Hepatocyte (in vitro differentiated cells): ENCODE measurements around the gene TPD52L2. TPM values are rescaled to one million over a fixed set of nuclear protein-coding genes. Genes with fewer than 3 reads are reported as not detected.

Experiments used
- DNase-seq: peaks from one replicate; pipeline ENCODE4 v3.0.0-alpha.2; 2016; ENCODE audit warnings: low spot score
- H2AFZ ChIP-seq: fragments of 200-600 bp; sonication (generic); 2 replicates; pipeline ENCODE4 v1.6.0; 2016; ENCODE audit warnings: antibody characterized with exemption, mild to moderate bottlenecking
- H3K27ac ChIP-seq: fragments of 200-600 bp; sonication (generic); 2 replicates; pipeline ENCODE4 v1.5.1; 2016; ENCODE audit warnings: mild to moderate bottlenecking
- H3K27me3 ChIP-seq: fragments of 200-600 bp; sonication (generic); 2 replicates; pipeline ENCODE4 v1.6.1; 2016
- H3K36me3 ChIP-seq: fragments of 200-600 bp; sonication (generic); replicated peaks from 2 replicates; pipeline ENCODE4 v1.5.1; 2016; ENCODE audit warnings: low read depth; ENCODE audit not compliant: insufficient read depth
- H3K4me1 ChIP-seq: fragments of 200-600 bp; sonication (generic); 2 replicates; pipeline ENCODE4 v1.5.1; 2016; ENCODE audit warnings: mild to moderate bottlenecking, moderate library complexity; ENCODE audit not compliant: insufficient read depth
- H3K4me2 ChIP-seq: fragments of 200-600 bp; sonication (generic); 2 replicates; pipeline ENCODE4 v1.6.0; 2016
- H3K4me3 ChIP-seq: fragments of 200-600 bp; sonication (generic); 2 replicates; pipeline ENCODE4 v1.5.1; 2016; ENCODE audit warnings: mild to moderate bottlenecking
- H3K79me2 ChIP-seq: fragments of 200-600 bp; sonication (generic); 2 replicates; pipeline ENCODE4 v1.6.0; 2017; ENCODE audit warnings: mild to moderate bottlenecking
- H3K9me2 ChIP-seq: fragments of 200-600 bp; sonication (generic); replicated peaks from 2 replicates; pipeline ENCODE4 v1.6.0; 2017; ENCODE audit warnings: mild to moderate bottlenecking; ENCODE audit not compliant: insufficient read depth
- H3K9me3 ChIP-seq: fragments of 200-600 bp; sonication (generic); 2 replicates; pipeline ENCODE4 v1.5.1; 2016; ENCODE audit warnings: low read depth, mild to moderate bottlenecking
- H4K20me1 ChIP-seq: fragments of 200-600 bp; sonication (generic); 2 replicates; pipeline ENCODE4 v1.6.0; 2016; ENCODE audit warnings: mild to moderate bottlenecking; ENCODE audit not compliant: insufficient read depth, poor library complexity, severe bottlenecking
- EZH2 ChIP-seq: fragments of 200-600 bp; sonication (generic); IDR thresholded peaks from 2 replicates; pipeline ENCODE4 v1.6.1; 2016; ENCODE audit warnings: antibody characterized with exemption, mild to moderate bottlenecking, borderline replicate concordance
- EZH2phosphoT487 ChIP-seq: fragments of 200-600 bp; sonication (generic); IDR thresholded peaks from one replicate; pipeline ENCODE4 v1.6.1; 2018; ENCODE audit warnings: antibody characterized with exemption, mild to moderate bottlenecking, low read depth, moderate library complexity; ENCODE audit not compliant: unreplicated experiment, severe bottlenecking
- WGBS: methylation state at CpG from one replicate; pipeline ENCODE4 v1.1.6; 2016; ENCODE audit warnings: low lambda C conversion rate; ENCODE audit errors: missing lambda C conversion rate; 5-methylcytosine and 5-hydroxymethylcytosine counted together
- polyA plus RNA-seq: library from polyadenylated mRNA; unstranded; fragments of >200 nt; fragmentation: Nextera tagmentation; extraction: Ambion mirVana; gene quantifications from 2 replicates; pipeline ENCODE4 v1.2.1, GENCODE V29; 2016
- total RNA-seq: library from RNA; depleted of rRNA; stranded (reverse); fragments of >200 nt; gene quantifications from 2 replicates; pipeline ENCODE4 v1.2.3, GENCODE V29; 2014
- TF ChIP-seq, protein P1 (sequence below): fragments of 200-600 bp; sonication (generic); IDR thresholded peaks from 2 replicates; pipeline ENCODE4 v1.5.1; 2016; ENCODE audit warnings: antibody characterized with exemption, mild to moderate bottlenecking; ENCODE audit not compliant: poor library complexity

TPD52L2 gene
- total and polyA plus RNA-seq, 2 experiments from 2014 or later = 83.2 to 93.8 TPM

DNA sequence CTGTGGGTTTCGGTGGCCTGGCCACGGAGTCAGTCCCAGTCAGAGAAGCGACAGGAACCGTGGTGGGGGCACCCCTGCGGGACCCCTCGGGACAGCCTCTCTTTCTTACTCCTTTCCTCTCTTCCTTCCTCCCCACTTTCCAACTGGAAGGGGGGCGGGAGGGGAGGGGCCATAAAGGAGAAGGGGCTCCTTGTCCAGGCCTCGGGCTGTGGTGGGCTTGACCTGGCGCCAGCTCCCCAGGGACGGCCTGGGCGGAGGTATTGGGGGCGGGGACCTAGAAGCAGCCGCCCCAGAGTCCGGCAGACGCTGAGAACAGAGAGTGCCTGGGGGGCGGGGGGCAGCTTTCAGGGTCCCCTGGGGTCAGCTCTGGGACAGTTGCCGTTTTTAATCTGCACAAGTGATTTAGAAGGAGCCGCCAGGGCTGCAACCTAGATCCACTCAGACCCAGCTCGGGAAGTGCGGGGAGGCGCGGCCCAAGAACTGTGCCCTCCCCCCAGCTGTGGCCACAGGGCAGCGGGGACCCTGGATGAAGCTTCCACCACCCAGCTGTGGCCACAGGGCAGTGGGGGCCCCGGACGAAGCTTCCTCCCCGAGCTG, 10.2 kb upstream of the TPD52L2 start:
- H3K4me2 ChIP-seq = peak overlapping the region; percentile 75

DNA sequence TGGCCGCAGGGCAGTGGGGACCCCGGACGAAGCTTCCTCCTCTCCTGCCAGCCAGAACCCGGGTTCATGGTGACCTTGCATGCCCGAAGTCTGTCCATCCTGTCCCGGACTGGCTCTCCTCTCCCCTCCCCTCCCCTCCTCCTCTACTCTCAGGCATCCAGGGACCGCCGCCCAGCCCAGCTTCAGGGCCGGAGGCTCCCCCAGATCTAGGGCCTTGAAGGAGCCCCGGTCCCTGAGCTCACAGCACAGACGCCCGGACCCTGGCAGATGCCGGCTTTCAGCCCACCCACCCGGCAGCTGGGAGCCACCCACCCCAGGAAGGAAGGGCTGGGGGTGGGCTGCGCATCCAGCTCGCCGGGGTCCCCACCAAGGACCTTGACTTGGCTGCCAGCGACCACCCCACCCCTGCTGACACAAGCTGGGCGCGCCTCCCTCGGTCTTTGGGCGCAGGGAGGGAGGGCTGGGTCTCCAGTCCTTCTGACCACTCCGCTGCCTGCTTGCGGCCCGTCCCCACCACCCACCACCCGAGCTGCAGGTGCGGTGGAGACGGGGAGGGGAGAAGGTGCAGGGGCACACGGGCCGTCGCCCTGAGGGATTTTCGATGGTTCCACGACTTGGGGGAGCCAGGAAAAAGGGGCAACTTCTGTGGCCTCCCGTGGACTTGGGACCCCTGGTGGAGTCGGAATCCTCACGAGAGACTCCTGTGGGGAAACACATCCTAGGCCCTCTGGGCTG, 9.5 kb upstream of the TPD52L2 start:
- peaks cover 23% of the 10 kb centered on the region for H3K27me3 ChIP-seq
- H3K27ac ChIP-seq = no peak overlapping the region
- H3K4me3 ChIP-seq = no peak overlapping the region
- no peaks in the 10 kb centered on the region for H3K36me3 ChIP-seq
- no peaks in the 10 kb centered on the region for H3K9me2 ChIP-seq
- peak overlapping the region; percentile 75 for H3K4me2 ChIP-seq
- H3K79me2 ChIP-seq = no peaks in the 10 kb centered on the region
- no peak overlapping the region for H2AFZ ChIP-seq
- no peak for DNase-seq
- no peaks in the 10 kb centered on the region for H4K20me1 ChIP-seq
- H3K9me3 ChIP-seq = no peaks in the 10 kb centered on the region
- WGBS = 55% methylated on average over 22 of the region's 36 CpGs
- peaks cover 36% of the 10 kb centered on the region for H3K4me1 ChIP-seq
- TF ChIP-seq EZH2 = no peak
- TF ChIP-seq, protein P1, sequence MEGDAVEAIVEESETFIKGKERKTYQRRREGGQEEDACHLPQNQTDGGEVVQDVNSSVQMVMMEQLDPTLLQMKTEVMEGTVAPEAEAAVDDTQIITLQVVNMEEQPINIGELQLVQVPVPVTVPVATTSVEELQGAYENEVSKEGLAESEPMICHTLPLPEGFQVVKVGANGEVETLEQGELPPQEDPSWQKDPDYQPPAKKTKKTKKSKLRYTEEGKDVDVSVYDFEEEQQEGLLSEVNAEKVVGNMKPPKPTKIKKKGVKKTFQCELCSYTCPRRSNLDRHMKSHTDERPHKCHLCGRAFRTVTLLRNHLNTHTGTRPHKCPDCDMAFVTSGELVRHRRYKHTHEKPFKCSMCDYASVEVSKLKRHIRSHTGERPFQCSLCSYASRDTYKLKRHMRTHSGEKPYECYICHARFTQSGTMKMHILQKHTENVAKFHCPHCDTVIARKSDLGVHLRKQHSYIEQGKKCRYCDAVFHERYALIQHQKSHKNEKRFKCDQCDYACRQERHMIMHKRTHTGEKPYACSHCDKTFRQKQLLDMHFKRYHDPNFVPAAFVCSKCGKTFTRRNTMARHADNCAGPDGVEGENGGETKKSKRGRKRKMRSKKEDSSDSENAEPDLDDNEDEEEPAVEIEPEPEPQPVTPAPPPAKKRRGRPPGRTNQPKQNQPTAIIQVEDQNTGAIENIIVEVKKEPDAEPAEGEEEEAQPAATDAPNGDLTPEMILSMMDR = no peak
- no peak for TF ChIP-seq EZH2phosphoT487

More for the DNA sequence above, 10.2 kb upstream of the TPD52L2 start:
- Histone ChIP-seq H2AFZ (no peak overlapping the region), H3K9me2 (no peaks in the 10 kb centered on the region), H3K36me3 (no peaks in the 10 kb centered on the region), H3K4me1 (peaks cover 36% of the 10 kb centered on the region), H3K27me3 (peaks cover 23% of the 10 kb centered on the region), H4K20me1 (no peaks in the 10 kb centered on the region), H3K79me2 (no peaks in the 10 kb centered on the region), H3K27ac (no peak overlapping the region), H3K9me3 (no peaks in the 10 kb centered on the region), H3K4me3 (no peak overlapping the region)
- 24% methylated on average over 25 of the region's 26 CpGs for WGBS
- DNase-seq = no peak
- no peak for TF ChIP-seq EZH2phosphoT487
- TF ChIP-seq EZH2 = no peak
- TF ChIP-seq, protein P1 = no peak

DNA sequence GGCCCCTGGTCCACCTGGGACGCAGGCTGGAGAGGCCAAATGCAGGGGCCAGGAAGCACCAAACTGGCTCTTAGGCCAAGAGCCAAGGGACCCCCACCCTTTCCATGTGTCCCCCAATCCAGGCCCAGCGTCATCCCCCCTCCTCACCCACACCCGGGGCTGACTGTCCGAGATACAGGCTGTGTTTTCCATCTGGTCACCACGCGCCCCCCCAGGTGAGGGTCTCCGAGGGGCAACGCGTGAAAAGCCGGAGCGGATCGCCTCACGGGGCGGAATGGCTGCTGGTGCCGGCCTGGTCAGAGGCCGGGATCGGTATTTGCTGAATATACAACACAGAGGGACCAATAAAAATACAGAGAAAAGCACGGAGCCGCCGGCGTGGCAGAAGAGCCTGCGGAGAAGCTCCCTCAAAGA, 9.0 kb upstream of the TPD52L2 start:
- WGBS = 48% methylated on average over 22 of the region's 22 CpGs
- Histone ChIP-seq H3K9me2 (no peaks in the 10 kb centered on the region), H3K36me3 (no peaks in the 10 kb centered on the region), H4K20me1 (no peaks in the 10 kb centered on the region), H3K27ac (no peak overlapping the region), H3K79me2 (no peaks in the 10 kb centered on the region), H3K4me2 (no peak overlapping the region), H3K4me1 (peaks cover 36% of the 10 kb centered on the region), H3K4me3 (no peak overlapping the region), H2AFZ (no peak overlapping the region), H3K9me3 (no peaks in the 10 kb centered on the region), H3K27me3 (peaks cover 23% of the 10 kb centered on the region)
- no peak for TF ChIP-seq EZH2
- TF ChIP-seq EZH2phosphoT487 = no peak
- TF ChIP-seq, protein P1 = no peak
- DNase-seq = no peak
